SK-N-SH treated with all-trans-retinoic acid at 6 μM for 48 hours (cell line): Measurements from ENCODE around the gene MICALL2.

ENCODE experiments used
- ATAC-seq: fragments of 200-7000 bp; cut with Tn5 transposase; 3 replicates; pipeline ENCODE4 v1.9.1; 2020; ENCODE audit warnings: mild to moderate bottlenecking, moderate library complexity
- BACH2 ChIP-seq: fragments of 250-450 bp; sonication (Bioruptor Pico); IDR thresholded peaks from 2 replicates; pipeline ENCODE4 v1.9.0; 2021; ENCODE audit warnings: mild to moderate bottlenecking, borderline replicate concordance
- CREB5 ChIP-seq: fragments of 250-450 bp; sonication (Bioruptor Pico); IDR thresholded peaks from 2 replicates; pipeline ENCODE4 v1.5.1; 2020; ENCODE audit warnings: low read depth, mild to moderate bottlenecking, moderate library complexity
- CSDC2 ChIP-seq: fragments of 250-450 bp; sonication (Bioruptor Pico); IDR thresholded peaks from 2 replicates; pipeline ENCODE4 v1.5.0; 2020; ENCODE audit warnings: mild to moderate bottlenecking, moderate library complexity
- CSRNP3 ChIP-seq: fragments of 250-450 bp; sonication (Bioruptor Pico); IDR thresholded peaks from 2 replicates; pipeline ENCODE4 v1.5.1; 2021; ENCODE audit warnings: mild to moderate bottlenecking, moderate library complexity
- ESRRG ChIP-seq: fragments of 250-450 bp; sonication (Bioruptor Pico); IDR thresholded peaks from 2 replicates; pipeline ENCODE4 v1.6.1; 2021; ENCODE audit warnings: mild to moderate bottlenecking
- GLIS3 ChIP-seq: fragments of 250-450 bp; sonication (Bioruptor Pico); IDR thresholded peaks from 2 replicates; pipeline ENCODE4 v1.5.0; 2020; ENCODE audit warnings: mild to moderate bottlenecking, moderate library complexity
- ISL1 ChIP-seq: fragments of 250-450 bp; sonication (Bioruptor Pico); IDR thresholded peaks from 2 replicates; pipeline ENCODE4 v2.1.2; 2022; ENCODE audit warnings: mild to moderate bottlenecking, moderate library complexity
- PATZ1 ChIP-seq: fragments of 250-450 bp; sonication (Bioruptor Pico); IDR thresholded peaks from 2 replicates; pipeline ENCODE4 v1.8.0; 2020; ENCODE audit warnings: mild to moderate bottlenecking, moderate library complexity, borderline replicate concordance
- POU6F1 ChIP-seq: fragments of 250-450 bp; sonication (Bioruptor Pico); IDR thresholded peaks from 2 replicates; pipeline ENCODE4 v1.8.0; 2021; ENCODE audit warnings: low read depth, mild to moderate bottlenecking, moderate library complexity, borderline replicate concordance
- PPARA ChIP-seq: fragments of 250-450 bp; sonication (Bioruptor Pico); IDR thresholded peaks from 2 replicates; pipeline ENCODE4 v1.5.0; 2020; ENCODE audit warnings: mild to moderate bottlenecking, borderline replicate concordance
- RARB ChIP-seq: fragments of 250-450 bp; sonication (Bioruptor Pico); IDR thresholded peaks from 2 replicates; pipeline ENCODE4 v1.8.0; 2021; ENCODE audit warnings: mild to moderate bottlenecking, moderate library complexity
- SNAI2 ChIP-seq: fragments of 250-450 bp; sonication (Bioruptor Pico); IDR thresholded peaks from 2 replicates; pipeline ENCODE4 v1.5.0; 2020; ENCODE audit warnings: mild to moderate bottlenecking, moderate library complexity
- TCF4 ChIP-seq: fragments of 250-450 bp; sonication (Bioruptor Pico); IDR thresholded peaks from 2 replicates; pipeline ENCODE4 v1.8.0; 2021; ENCODE audit warnings: mild to moderate bottlenecking, moderate library complexity, borderline replicate concordance
- TOX ChIP-seq: fragments of 250-450 bp; sonication (Bioruptor Pico); IDR thresholded peaks from 2 replicates; pipeline ENCODE4 v1.8.0; 2021; ENCODE audit warnings: mild to moderate bottlenecking, moderate library complexity, borderline replicate concordance
- TSHZ2 ChIP-seq: fragments of 250-450 bp; sonication (Bioruptor Pico); IDR thresholded peaks from 2 replicates; pipeline ENCODE4 v1.5.0; 2020; ENCODE audit warnings: mild to moderate bottlenecking, moderate library complexity
- ZC3H10 ChIP-seq: fragments of 250-450 bp; sonication (Bioruptor Pico); IDR thresholded peaks from 2 replicates; pipeline ENCODE4 v1.5.1; 2021; ENCODE audit warnings: mild to moderate bottlenecking, moderate library complexity
- ZFP3 ChIP-seq: fragments of 250-450 bp; sonication (Bioruptor Pico); IDR thresholded peaks from 2 replicates; pipeline ENCODE4 v1.5.0; 2020; ENCODE audit warnings: mild to moderate bottlenecking, moderate library complexity
- ZFP30 ChIP-seq: fragments of 450-650 bp; formaldehyde crosslinking; IDR thresholded peaks from 2 replicates; pipeline ENCODE4 v1.5.0; 2022; ENCODE audit warnings: mild to moderate bottlenecking, moderate library complexity
- ZNF565 ChIP-seq: fragments of 450-650 bp; formaldehyde crosslinking; conservative IDR thresholded peaks from 2 replicates; pipeline ENCODE4 v1.5.0; 2020; ENCODE audit warnings: low read depth, mild to moderate bottlenecking, moderate library complexity
- ZNF70 ChIP-seq: fragments of 450-650 bp; formaldehyde crosslinking; IDR thresholded peaks from 2 replicates; pipeline ENCODE4 v1.5.0; 2020; ENCODE audit warnings: mild to moderate bottlenecking, moderate library complexity
- ZNF8 ChIP-seq: fragments of 450-650 bp; formaldehyde crosslinking; IDR thresholded peaks from 2 replicates; pipeline ENCODE4 v1.5.0; 2020; ENCODE audit warnings: mild to moderate bottlenecking, moderate library complexity

Gene MICALL2

GRCh38 chr7:1433128-1433920 lies 25.9 kb downstream of the MICALL2 start:
- no peak; the same call in 2 of the 3 replicates for ATAC-seq
- TF ChIP-seq ZFP30 (CRISPR knock-in tag) (no peak), PPARA (CRISPR knock-in tag) (no peak), PATZ1 (CRISPR knock-in tag) (no peak), CREB5 (CRISPR knock-in tag) (no peak), TOX (no peak), ZC3H10 (CRISPR knock-in tag) (no peak), RARB (CRISPR knock-in tag) (no peak), BACH2 (CRISPR knock-in tag) (no peak), GLIS3 (CRISPR knock-in tag) (no peak), CSRNP3 (CRISPR knock-in tag) (no peak), ESRRG (no peak), ISL1 (CRISPR knock-in tag) (no peak), TCF4 (CRISPR knock-in tag) (no peak), ZNF8 (no peak), TSHZ2 (CRISPR knock-in tag) (no peak), SNAI2 (CRISPR knock-in tag) (no peak), ZNF565 (no peak), ZFP3 (CRISPR knock-in tag) (no peak)

- ATAC-seq = peak; percentile 84
Measured at GRCh38 chr7:1432411-1433082, 26.7 kb downstream of the MICALL2 start.

More at GRCh38 chr7:1432411-1433082, 26.7 kb downstream of the MICALL2 start:
- no peak for TF ChIP-seq ZNF565
- no peak for TF ChIP-seq CREB5 (CRISPR knock-in tag)
- no peak for TF ChIP-seq PPARA (CRISPR knock-in tag)
- TF ChIP-seq TCF4 (CRISPR knock-in tag) = no peak
- no peak for TF ChIP-seq TOX
- TF ChIP-seq TSHZ2 (CRISPR knock-in tag) = no peak
- no peak for TF ChIP-seq CSDC2 (CRISPR knock-in tag)
- no peak for TF ChIP-seq SNAI2 (CRISPR knock-in tag)
- no peak for TF ChIP-seq RARB (CRISPR knock-in tag)
- TF ChIP-seq PATZ1 (CRISPR knock-in tag) = no peak
- TF ChIP-seq ZNF70 (CRISPR knock-in tag) = no peak
- TF ChIP-seq ZFP30 (CRISPR knock-in tag) = no peak
- no peak for TF ChIP-seq BACH2 (CRISPR knock-in tag)
- no peak for TF ChIP-seq ISL1 (CRISPR knock-in tag)
- no peak for TF ChIP-seq POU6F1 (CRISPR knock-in tag)
- TF ChIP-seq, all 23 proteins: peak for 0
